Measurements from ENCODE around the gene WDPCP.
A peak's percentile ranks its signal among the peaks of the same experiment; 100 is the strongest.
"Not testable (repeated sequence)": the region's sequence is repeated elsewhere in the genome, so short reads cannot be mapped to it uniquely, and the experiment has no call there.

WDPCP gene

DNA sequence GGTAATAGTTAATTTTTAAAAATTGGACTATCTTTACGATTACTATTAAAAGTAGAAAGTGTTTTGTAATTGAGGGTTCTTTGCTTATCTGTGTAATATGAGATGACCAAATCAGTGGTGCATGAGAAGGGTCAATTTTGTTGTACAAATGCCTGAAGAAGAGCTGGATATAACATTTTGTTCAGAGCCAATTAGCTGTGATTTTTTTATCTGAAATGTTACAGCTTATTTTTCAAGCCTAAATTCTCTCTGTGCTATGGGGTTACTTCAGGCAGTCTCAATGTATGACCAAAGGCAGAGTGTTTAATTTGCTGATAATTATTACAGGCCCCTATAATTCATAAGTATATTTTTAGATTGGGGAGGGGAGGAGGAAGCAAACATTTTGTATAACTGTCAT lies 495.9 kb downstream of the WDPCP start:
- H3K4me3 ChIP-seq (ENCODE audit: control insufficient read depth, low read depth, low read length) = no peak overlapping the region
- no peak for TF ChIP-seq CTCF (IDR thresholded peaks at IDR 0.05; ENCODE audit: control insufficient read depth, insufficient read depth, low read depth, low read length, missing control alignments)
- DNase-seq (ENCODE audit: low read depth) = no peak

- DNase-seq (ENCODE audit: low read depth) = no peak
- H3K4me3 ChIP-seq (ENCODE audit: control insufficient read depth, low read depth, low read length) = no peak overlapping the region
- no peak for TF ChIP-seq CTCF (IDR thresholded peaks at IDR 0.05; ENCODE audit: control insufficient read depth, insufficient read depth, low read depth, low read length, missing control alignments)
These were observed 501.6 kb downstream of the WDPCP start for GRCh38 chr2:63086687-63087086.

DNA sequence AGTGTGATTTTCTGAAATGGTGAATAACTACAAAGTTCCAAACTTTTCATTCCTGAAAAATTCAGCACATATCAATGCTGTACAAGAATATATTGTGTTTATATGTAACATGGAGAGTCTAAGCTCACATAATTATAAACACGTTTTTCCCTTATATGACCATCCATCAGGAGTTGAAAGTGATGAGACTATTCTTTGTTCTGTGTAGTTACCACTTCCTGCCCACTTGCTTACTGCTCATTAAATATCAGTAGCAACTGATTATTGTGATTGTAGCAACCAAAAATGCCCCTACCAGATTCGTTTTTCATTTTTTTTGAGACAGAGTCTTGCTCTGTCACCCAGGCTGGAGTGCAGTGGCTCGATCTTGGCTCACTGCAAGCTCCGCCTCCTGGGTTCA lies 506.9 kb downstream of the WDPCP start:
- no peak for DNase-seq (ENCODE audit: low read depth)
- H3K4me3 ChIP-seq (ENCODE audit: control insufficient read depth, low read depth, low read length) = no peak overlapping the region
- no peak for TF ChIP-seq CTCF (IDR thresholded peaks at IDR 0.05; ENCODE audit: control insufficient read depth, insufficient read depth, low read depth, low read length, missing control alignments)

DNA sequence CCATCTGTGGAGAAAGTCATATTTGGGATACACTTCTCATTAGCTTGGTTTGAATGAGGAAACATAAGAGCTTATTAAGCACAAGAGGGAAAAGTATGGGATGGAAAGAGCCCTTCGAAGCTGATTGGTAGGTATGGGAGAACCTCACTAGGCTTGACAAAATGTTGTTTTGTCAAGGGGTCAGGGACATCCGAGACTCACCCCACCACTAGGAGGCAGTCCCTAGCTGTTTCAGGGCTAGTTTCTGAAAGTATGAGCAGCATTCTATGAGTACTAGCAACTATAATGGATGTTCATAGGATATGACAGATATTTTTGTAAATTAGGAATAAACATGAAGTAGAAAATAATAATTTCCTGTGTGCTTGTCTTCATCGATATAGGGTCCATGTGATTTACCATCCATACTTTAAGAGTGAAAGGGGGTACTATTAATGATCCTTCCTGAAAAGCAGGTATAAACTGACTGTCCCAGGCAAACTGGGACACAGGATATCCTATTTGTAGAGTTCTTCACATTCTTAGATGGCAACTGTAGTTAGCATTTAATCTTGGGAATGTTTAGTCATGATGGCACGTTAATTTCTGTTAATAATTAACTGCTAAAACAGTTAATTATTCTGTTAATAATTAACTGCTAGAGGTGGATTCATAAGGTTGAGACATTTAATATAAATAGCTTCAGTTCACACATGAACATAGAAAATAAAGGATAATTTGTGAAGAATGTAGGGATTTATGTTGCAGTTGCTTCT lies 509.2 kb downstream of the WDPCP start:
- no peak for DNase-seq (ENCODE audit: low read depth)

DNA sequence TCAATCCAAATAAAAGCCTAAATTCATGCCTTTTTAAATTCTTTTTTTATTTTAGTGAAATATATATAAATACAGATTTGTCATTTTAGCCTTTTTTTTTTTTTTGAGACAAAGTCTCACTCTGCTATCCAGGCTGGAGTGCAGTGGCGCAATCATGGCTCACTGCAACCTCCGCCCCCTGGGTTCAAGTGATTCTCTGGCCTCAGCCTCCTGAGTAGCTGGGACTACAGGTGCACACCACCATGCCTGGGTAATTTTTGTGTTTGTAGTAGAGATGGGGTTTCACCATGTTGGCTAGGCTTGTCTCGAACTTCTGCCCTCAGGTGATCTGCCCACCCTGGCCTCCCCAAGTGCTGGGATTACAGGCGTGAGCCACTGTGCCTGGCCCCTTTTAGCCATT lies 513.9 kb downstream of the WDPCP start:
- H3K4me3 ChIP-seq (ENCODE audit: control insufficient read depth, low read depth, low read length); DNase-seq (ENCODE audit: low read depth): not testable (repeated sequence)

More for the DNA sequence above, 509.2 kb downstream of the WDPCP start:
- H3K4me3 ChIP-seq (ENCODE audit: control insufficient read depth, low read depth, low read length) = no peak overlapping the region
- peak; percentile 30 for TF ChIP-seq CTCF (IDR thresholded peaks at IDR 0.05; ENCODE audit: control insufficient read depth, insufficient read depth, low read depth, low read length, missing control alignments)

DNA sequence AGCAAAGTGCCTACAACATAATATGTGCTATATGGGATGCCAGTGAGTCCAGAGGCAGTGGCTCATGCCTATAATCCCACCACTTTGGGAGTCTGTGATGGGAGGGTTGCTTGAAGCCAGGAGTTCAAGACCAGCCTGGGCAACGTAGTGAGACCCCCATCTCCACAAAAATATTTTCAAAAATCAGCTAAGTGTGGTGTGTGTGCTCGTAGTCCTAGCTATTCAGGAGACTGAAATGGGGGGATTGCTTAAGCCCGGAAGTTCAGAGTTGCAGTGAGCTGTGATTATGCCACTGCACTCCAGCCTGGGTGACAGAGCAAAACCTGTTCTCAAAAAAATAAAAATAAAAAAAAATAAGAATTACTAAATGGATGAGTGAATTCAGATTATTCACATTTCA lies 514.3 kb downstream of the WDPCP start:
- DNase-seq (ENCODE audit: low read depth) = no peak
- no peak for TF ChIP-seq CTCF (IDR thresholded peaks at IDR 0.05; ENCODE audit: control insufficient read depth, insufficient read depth, low read depth, low read length, missing control alignments)
- no peak overlapping the region for H3K4me3 ChIP-seq (ENCODE audit: control insufficient read depth, low read depth, low read length)

- H3K4me3 ChIP-seq (ENCODE audit: control insufficient read depth, low read depth, low read length) = no peak overlapping the region
- DNase-seq (ENCODE audit: low read depth) = no peak
- TF ChIP-seq CTCF (IDR thresholded peaks at IDR 0.05; ENCODE audit: control insufficient read depth, insufficient read depth, low read depth, low read length, missing control alignments) = no peak
These were observed 516.6 kb downstream of the WDPCP start for GRCh38 chr2:63071664-63072063.
